ENCODE measurements around the gene ISL2.

ISL2 gene

GRCh38 chr15:76381366-76381765 lies 44.8 kb downstream of the ISL2 start:
- no peak overlapping the region for H2AFZ ChIP-seq (ENCODE audit: low read length)
- H3K9me3 ChIP-seq (ENCODE audit: low read length) = no peaks in the 10 kb centered on the region
- no peaks in the 10 kb centered on the region for H4K20me1 ChIP-seq (ENCODE audit: insufficient read depth, low read length)
- no peak overlapping the region for H3K4me3 ChIP-seq (ENCODE audit: low read depth, low read length, poor library complexity, severe bottlenecking)
- H3K79me2 ChIP-seq (ENCODE audit: insufficient read depth, low read length) = no peaks in the 10 kb centered on the region
- TF ChIP-seq EZH2 (IDR thresholded peaks at IDR 0.05; ENCODE audit: borderline replicate concordance, low read length) = no peak
- no peak for TF ChIP-seq CTCF (IDR thresholded peaks at IDR 0.05; ENCODE audit: low read length)
- no peaks in the 10 kb centered on the region for H3K4me1 ChIP-seq (ENCODE audit: insufficient read depth, low read length, severe bottlenecking)
- H3F3A ChIP-seq (ENCODE audit: insufficient read depth, low read length) = no peaks in the 10 kb centered on the region
- H3K9ac ChIP-seq (ENCODE audit: low read length) = no peak overlapping the region
- H3K9me2 ChIP-seq (ENCODE audit: low read depth, low read length) = no peaks in the 10 kb centered on the region
- no peaks in the 10 kb centered on the region for H3K27me3 ChIP-seq (ENCODE audit: insufficient read depth, low read length)
- no peaks in the 10 kb centered on the region for H3K36me3 ChIP-seq (ENCODE audit: insufficient read depth, low read length)
- H3K27ac ChIP-seq (ENCODE audit: low read depth, low read length, poor library complexity, severe bottlenecking) = no peak overlapping the region
- H3K4me2 ChIP-seq (ENCODE audit: low read length) = no peak overlapping the region

GRCh38 chr15:76382987-76383728 lies 46.6 kb downstream of the ISL2 start:
- no peaks in the 10 kb centered on the region for H3K4me1 ChIP-seq (ENCODE audit: insufficient read depth, low read length, severe bottlenecking)
- H3K27ac ChIP-seq (ENCODE audit: low read depth, low read length, poor library complexity, severe bottlenecking) = no peak overlapping the region
- H3K9ac ChIP-seq (ENCODE audit: low read length) = no peak overlapping the region
- H3K4me2 ChIP-seq (ENCODE audit: low read length) = no peak overlapping the region
- H3K36me3 ChIP-seq (ENCODE audit: insufficient read depth, low read length) = no peaks in the 10 kb centered on the region
- H3K27me3 ChIP-seq (ENCODE audit: insufficient read depth, low read length) = no peaks in the 10 kb centered on the region
- no peak overlapping the region for H2AFZ ChIP-seq (ENCODE audit: low read length)
- TF ChIP-seq EZH2 (IDR thresholded peaks at IDR 0.05; ENCODE audit: borderline replicate concordance, low read length) (no peak), CTCF (IDR thresholded peaks at IDR 0.05; ENCODE audit: low read length) (no peak)
- no peak overlapping the region for H3K4me3 ChIP-seq (ENCODE audit: low read depth, low read length, poor library complexity, severe bottlenecking)
- no peaks in the 10 kb centered on the region for H3F3A ChIP-seq (ENCODE audit: insufficient read depth, low read length)
- no peaks in the 10 kb centered on the region for H3K79me2 ChIP-seq (ENCODE audit: insufficient read depth, low read length)
- no peaks in the 10 kb centered on the region for H4K20me1 ChIP-seq (ENCODE audit: insufficient read depth, low read length)
- H3K9me3 ChIP-seq (ENCODE audit: low read length) = no peaks in the 10 kb centered on the region
- H3K9me2 ChIP-seq (ENCODE audit: low read depth, low read length) = no peaks in the 10 kb centered on the region

DNA sequence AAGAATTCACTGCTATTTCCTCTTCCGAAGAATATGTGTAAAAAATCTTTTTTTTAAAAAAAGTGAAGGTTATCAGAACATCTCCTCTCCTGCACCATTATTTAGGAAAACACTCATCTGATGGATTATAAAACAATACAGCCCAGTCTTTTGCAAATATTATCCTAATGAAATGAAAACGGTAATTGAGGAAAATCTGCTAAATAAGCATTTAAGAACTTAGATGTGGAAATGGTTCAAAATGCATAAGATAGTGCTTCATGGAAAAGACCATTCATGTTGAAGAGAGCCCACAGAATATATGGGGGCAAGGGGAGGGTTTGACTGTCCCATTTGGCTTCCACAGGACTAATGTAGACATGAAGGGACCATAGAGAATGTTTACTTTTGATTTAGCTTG lies 47.8 kb downstream of the ISL2 start:
- Histone ChIP-seq H3K4me1 (ENCODE audit: insufficient read depth, low read length, severe bottlenecking) (no peaks in the 10 kb centered on the region), H3K9me2 (ENCODE audit: low read depth, low read length) (no peaks in the 10 kb centered on the region), H3K4me3 (ENCODE audit: low read depth, low read length, poor library complexity, severe bottlenecking) (no peak overlapping the region), H3K4me2 (ENCODE audit: low read length) (no peak overlapping the region), H3K27ac (ENCODE audit: low read depth, low read length, poor library complexity, severe bottlenecking) (no peak overlapping the region), H3K9me3 (ENCODE audit: low read length) (no peaks in the 10 kb centered on the region), H3K36me3 (ENCODE audit: insufficient read depth, low read length) (no peaks in the 10 kb centered on the region), H2AFZ (ENCODE audit: low read length) (no peak overlapping the region), H4K20me1 (ENCODE audit: insufficient read depth, low read length) (no peaks in the 10 kb centered on the region), H3K9ac (ENCODE audit: low read length) (no peak overlapping the region), H3K27me3 (ENCODE audit: insufficient read depth, low read length) (no peaks in the 10 kb centered on the region), H3K79me2 (ENCODE audit: insufficient read depth, low read length) (no peaks in the 10 kb centered on the region), H3F3A (ENCODE audit: insufficient read depth, low read length) (no peaks in the 10 kb centered on the region)
- TF ChIP-seq CTCF (IDR thresholded peaks at IDR 0.05; ENCODE audit: low read length) = no peak
- no peak for TF ChIP-seq EZH2 (IDR thresholded peaks at IDR 0.05; ENCODE audit: borderline replicate concordance, low read length)
